ACC112 (cell line): ENCODE data around the gene MADD.
"Not testable (repeated sequence)": the region's sequence is repeated elsewhere in the genome, so short reads cannot be mapped to it uniquely, and the experiment has no call there.

Experiments used
- H2AFZ ChIP-seq: fragments of 200-600 bp; sonication (generic); one replicate; pipeline ENCODE4 v1.6.0; 2017; ENCODE audit warnings: antibody characterized with exemption, low read length; ENCODE audit not compliant: unreplicated experiment
- H3K27ac ChIP-seq: fragments of 200-600 bp; sonication (generic); 2 replicates; pipeline ENCODE4 v1.5.1; 2014; ENCODE audit warnings: low read depth, mild to moderate bottlenecking, antibody characterized with exemption, low read length, moderate library complexity
- H3K27me3 ChIP-seq: fragments of 200-600 bp; sonication (generic); 2 replicates; pipeline ENCODE4 v1.6.1; 2014; ENCODE audit warnings: mild to moderate bottlenecking, antibody characterized with exemption, low read length, moderate library complexity, mixed read lengths; ENCODE audit not compliant: insufficient read depth
- H3K36me3 ChIP-seq: fragments of 200-600 bp; sonication (generic); 2 replicates; pipeline ENCODE4 v1.6.1; 2016; ENCODE audit warnings: mild to moderate bottlenecking, antibody characterized with exemption, low read length, moderate library complexity, mixed read lengths; ENCODE audit not compliant: insufficient read depth
- H3K4me1 ChIP-seq: fragments of 200-600 bp; sonication (generic); one replicate; pipeline ENCODE4 v1.6.1; 2016; ENCODE audit warnings: low read length, mixed read lengths; ENCODE audit not compliant: insufficient read depth, unreplicated experiment, control insufficient read depth
- H3K4me3 ChIP-seq: fragments of 200-600 bp; sonication (generic); 2 replicates; pipeline ENCODE4 v1.5.1; 2014; ENCODE audit warnings: mild to moderate bottlenecking, low read depth, low read length
- H3K79me2 ChIP-seq: fragments of 200-600 bp; sonication (generic); one replicate; pipeline ENCODE4 v1.6.0; 2016; ENCODE audit warnings: low read length; ENCODE audit not compliant: control insufficient read depth, unreplicated experiment, insufficient read depth

The MADD gene

DNA sequence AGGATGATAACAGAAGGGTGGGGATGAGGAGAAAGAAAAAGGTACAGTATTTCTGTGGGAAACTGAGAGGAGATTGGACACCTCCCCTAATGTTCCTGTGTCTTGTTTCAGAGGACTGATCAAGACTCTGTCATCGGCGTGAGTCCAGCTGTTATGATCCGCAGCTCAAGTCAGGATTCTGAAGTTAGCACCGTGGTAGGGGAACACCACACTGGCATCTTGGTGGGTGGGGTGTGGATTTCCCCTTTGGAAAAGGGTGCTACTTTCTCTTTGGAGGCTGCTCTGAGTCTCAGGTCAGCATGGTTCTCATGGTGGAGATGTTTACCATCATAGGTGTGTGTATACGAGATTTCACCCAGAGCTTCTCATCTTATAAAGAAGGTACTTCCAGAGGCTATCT lies 25.5 kb downstream of the MADD start:
- no peaks in the 10 kb centered on the region for H3K79me2 ChIP-seq
- H2AFZ ChIP-seq: no peak overlapping the region
- H3K4me3 ChIP-seq: no peak overlapping the region
- H3K27ac ChIP-seq: no peak overlapping the region
- peaks cover 25% of the 10 kb centered on the region for H3K36me3 ChIP-seq
- H3K4me1 ChIP-seq: no peaks in the 10 kb centered on the region
- H3K27me3 ChIP-seq: no peaks in the 10 kb centered on the region

DNA sequence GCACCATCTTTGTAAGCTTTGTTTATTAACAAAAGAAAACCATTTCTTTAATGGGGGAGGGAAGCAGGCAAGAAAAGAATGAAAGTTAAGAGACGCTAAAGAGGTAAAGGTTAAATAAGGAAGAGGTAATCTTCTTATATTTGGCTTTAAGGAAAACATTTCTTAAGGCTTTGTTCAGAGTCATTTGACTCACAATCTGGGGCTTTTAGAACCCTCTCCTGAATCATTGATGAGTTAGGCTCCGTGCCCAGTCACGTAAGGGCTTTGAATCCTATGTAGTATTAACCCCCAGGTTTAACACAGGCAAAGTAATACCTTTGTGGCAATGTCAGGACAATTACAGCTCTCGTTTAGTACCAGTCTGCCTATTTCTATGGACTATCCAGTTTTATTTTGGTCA lies 26.1 kb downstream of the MADD start:
- Histone ChIP-seq H3K79me2 (no peaks in the 10 kb centered on the region), H3K27ac (no peak overlapping the region), H2AFZ (no peak overlapping the region), H3K4me3 (no peak overlapping the region), H3K36me3 (peaks cover 22% of the 10 kb centered on the region), H3K27me3 (no peaks in the 10 kb centered on the region), H3K4me1 (no peaks in the 10 kb centered on the region)

DNA sequence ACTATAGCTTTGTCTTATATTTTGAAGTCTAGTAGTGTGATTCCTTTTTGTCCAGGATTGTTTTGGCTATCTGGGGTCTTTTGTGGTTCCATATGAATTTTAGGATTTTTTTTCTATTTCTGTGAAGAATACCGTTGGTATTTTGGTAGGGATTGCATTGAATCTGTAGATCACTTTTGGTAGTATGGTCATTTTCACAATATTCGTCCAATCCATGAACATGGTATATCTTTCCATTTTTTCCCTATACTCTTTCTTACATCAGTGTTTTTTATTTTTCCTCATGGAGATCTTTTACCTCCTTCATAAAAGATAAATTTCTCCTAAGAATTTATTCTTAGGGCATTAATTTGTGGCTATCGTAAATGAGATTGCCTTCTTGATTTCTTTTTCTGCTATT lies 29.1 kb downstream of the MADD start:
- H3K79me2 ChIP-seq: no peaks in the 10 kb centered on the region
- no peak overlapping the region for H3K4me3 ChIP-seq
- peaks cover 36% of the 10 kb centered on the region for H3K36me3 ChIP-seq
- no peaks in the 10 kb centered on the region for H3K4me1 ChIP-seq
- no peaks in the 10 kb centered on the region for H3K27me3 ChIP-seq
- no peak overlapping the region for H3K27ac ChIP-seq
- no peak overlapping the region for H2AFZ ChIP-seq

DNA sequence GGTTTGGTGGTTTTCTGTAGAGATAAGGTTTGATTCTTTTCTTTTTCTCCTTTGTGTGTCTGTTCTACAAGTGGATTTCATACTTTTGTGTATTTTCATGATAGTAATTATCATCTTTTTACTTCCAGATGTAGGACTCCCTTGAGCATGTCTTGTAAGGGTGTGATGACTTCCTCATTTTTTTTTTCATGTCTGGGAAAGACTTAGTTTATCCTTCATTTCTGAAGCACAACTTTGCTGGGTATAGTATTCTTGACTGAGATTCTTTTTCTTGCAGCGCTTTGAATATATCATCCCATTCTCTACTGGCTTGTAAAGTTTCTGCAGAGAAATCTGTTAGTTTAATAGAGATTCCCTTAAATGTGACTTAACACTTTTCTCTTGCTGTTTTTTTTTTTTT lies 32.9 kb downstream of the MADD start:
- no peak overlapping the region for H3K27ac ChIP-seq
- H3K27me3 ChIP-seq: no peaks in the 10 kb centered on the region
- H3K4me1 ChIP-seq: peaks cover 12% of the 10 kb centered on the region
- H3K4me3 ChIP-seq: no peak overlapping the region
- peaks cover 42% of the 10 kb centered on the region for H3K36me3 ChIP-seq
- H3K79me2 ChIP-seq: no peaks in the 10 kb centered on the region
- H2AFZ ChIP-seq: no peak overlapping the region

DNA sequence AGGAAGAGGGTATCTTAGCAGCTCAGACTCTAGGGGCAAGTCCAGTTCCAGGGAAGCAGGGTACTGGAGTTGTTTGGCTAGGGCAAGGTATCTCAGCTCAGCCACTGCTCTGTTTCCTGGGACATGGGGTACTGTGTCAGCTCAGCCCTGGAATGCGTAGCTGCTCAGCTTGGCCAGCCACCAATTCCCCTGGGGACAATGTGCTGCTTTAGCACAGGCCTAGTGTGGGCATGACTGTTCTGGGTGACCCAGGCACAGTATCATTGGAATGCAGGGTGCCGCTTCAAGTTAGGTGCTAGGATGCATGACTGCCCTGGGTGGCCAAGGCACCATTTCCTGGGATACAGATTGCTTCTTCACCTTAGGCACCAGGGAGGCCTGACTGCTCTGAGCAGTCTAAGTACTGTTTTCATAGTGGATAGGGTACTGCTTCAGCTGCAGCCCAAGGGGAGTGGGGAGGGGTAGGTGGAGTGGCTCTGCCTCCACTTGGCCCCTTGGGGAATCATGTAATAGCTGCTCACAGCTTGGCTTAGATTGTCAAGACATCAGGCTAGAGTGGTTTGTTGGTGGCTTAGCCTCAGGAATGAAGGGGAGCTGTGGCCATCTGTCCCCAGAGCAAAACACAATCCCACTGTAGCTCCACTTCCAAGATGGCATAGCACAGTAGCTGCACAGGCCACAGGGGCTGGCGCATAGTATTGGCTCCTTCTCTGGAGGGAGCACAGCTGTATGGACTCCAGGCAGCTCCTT lies 36.0 kb downstream of the MADD start:
- Histone ChIP-seq H3K27me3 (no peaks in the 10 kb centered on the region), H3K4me1 (peaks cover 12% of the 10 kb centered on the region), H3K36me3 (peaks cover 34% of the 10 kb centered on the region), H3K79me2 (no peaks in the 10 kb centered on the region), H3K27ac (no peak overlapping the region), H3K4me3 (no peak overlapping the region), H2AFZ (no peak overlapping the region)

DNA sequence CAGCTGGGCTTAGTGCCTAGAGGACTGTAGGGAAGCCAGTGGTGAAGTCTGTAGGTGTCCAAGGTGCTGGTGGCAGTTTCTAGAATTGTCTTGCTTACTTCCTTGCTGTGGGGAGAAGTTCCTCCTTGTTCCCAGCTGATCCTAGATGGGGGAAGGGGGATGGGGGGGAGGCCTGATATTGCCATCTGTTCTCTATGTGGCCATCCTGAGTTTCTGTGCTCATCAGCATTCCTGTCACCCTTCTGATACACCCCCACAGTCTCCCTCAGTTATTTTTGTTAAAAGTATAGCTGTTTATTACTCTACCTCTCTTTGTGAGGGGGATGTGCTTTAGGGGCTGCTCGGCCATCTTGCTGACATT lies 36.5 kb downstream of the MADD start:
- H3K4me1 ChIP-seq: peaks cover 12% of the 10 kb centered on the region
- peaks cover 31% of the 10 kb centered on the region for H3K36me3 ChIP-seq
- H2AFZ ChIP-seq: no peak overlapping the region
- no peaks in the 10 kb centered on the region for H3K79me2 ChIP-seq
- H3K27me3 ChIP-seq: no peaks in the 10 kb centered on the region
- no peak overlapping the region for H3K4me3 ChIP-seq
- no peak overlapping the region for H3K27ac ChIP-seq

DNA sequence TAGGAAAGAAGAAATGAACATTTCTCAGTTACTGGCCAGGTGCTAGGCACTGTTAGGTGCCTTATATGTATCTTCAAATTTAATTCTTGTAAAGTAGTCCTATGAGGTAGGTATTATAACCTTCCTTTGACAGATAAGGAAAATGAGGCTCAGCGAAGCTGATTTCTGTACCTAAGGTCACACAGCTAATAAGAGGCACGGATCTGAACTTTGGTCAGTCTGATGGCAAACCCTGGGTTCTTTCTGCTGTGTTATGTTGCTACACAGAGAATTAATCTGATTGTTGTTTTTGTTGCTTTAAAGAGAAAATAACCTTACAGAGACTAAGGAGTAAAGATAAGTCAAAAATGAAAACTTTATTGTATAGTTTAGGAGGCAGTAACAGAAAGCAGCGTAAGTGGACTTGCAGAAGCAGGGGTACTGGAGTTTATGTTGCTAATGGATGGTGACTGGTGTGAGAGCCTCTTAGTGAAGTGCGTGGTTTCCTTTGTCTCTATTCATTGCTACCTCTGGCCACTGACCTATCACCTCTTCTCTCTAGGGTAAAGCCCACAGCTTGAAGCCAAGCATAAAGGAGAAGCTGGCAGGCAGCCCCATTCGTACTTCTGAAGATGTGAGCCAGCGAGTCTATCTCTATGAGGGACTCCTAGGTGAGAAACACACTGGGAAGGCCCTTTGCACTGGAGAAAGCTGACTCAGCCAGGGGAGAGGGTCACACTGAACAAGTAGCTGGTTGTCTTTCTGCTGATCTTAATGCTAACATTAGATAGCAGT lies 38.3 kb downstream of the MADD start:
- Histone ChIP-seq H3K27ac (no peak overlapping the region), H3K4me1 (peaks cover 12% of the 10 kb centered on the region), H3K36me3 (peaks cover 22% of the 10 kb centered on the region), H3K4me3 (no peak overlapping the region), H3K79me2 (no peaks in the 10 kb centered on the region), H2AFZ (no peak overlapping the region), H3K27me3 (no peaks in the 10 kb centered on the region)

DNA sequence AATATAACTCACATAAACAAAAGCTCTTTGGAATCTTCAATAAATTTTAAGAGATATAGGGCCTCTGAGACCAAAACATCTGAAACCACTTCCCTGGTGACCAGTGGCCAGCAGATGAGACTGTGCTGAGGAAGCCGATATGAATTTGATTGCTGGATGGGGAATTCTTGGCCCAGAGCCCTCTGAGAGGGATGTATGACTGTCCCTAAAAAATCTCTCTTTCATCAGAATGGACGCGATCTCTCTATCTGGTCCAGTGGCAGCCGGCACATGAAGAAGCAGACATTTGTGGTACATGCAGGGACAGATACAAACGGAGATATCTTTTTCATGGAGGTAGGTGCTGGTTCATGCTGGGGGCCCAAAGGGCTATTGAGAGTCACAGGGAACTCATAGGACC lies 45.1 kb downstream of the MADD start:
- no peak overlapping the region for H3K4me3 ChIP-seq
- no peak overlapping the region for H3K27ac ChIP-seq
- H3K4me1 ChIP-seq: no peaks in the 10 kb centered on the region
- H3K27me3 ChIP-seq: no peaks in the 10 kb centered on the region
- no peaks in the 10 kb centered on the region for H3K79me2 ChIP-seq
- no peak overlapping the region for H2AFZ ChIP-seq
- H3K36me3 ChIP-seq: peaks cover 3% of the 10 kb centered on the region

DNA sequence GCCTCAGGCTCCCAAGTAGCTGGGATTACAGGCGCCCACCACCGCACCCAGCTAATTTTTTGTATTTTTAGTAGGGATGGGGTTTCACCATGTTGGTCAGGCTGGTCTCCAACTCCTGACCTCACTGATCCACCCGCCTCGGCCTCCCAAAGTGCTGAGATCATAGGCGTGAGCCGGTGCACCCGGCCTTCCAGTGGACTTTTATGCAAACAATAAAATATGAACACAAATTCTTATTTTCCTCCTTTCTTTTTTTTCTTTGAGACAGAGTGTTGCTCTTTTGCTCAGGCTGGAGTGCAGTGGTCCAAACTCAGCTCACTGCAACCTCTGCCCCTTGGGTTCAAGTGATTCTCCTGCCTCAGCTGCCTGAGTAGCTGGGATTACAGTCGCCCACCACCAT lies 46.6 kb downstream of the MADD start:
- H3K27me3 ChIP-seq, H2AFZ ChIP-seq, H3K36me3 ChIP-seq, H3K4me3 ChIP-seq, H3K79me2 ChIP-seq, H3K4me1 ChIP-seq, H3K27ac ChIP-seq: not testable (repeated sequence)

DNA sequence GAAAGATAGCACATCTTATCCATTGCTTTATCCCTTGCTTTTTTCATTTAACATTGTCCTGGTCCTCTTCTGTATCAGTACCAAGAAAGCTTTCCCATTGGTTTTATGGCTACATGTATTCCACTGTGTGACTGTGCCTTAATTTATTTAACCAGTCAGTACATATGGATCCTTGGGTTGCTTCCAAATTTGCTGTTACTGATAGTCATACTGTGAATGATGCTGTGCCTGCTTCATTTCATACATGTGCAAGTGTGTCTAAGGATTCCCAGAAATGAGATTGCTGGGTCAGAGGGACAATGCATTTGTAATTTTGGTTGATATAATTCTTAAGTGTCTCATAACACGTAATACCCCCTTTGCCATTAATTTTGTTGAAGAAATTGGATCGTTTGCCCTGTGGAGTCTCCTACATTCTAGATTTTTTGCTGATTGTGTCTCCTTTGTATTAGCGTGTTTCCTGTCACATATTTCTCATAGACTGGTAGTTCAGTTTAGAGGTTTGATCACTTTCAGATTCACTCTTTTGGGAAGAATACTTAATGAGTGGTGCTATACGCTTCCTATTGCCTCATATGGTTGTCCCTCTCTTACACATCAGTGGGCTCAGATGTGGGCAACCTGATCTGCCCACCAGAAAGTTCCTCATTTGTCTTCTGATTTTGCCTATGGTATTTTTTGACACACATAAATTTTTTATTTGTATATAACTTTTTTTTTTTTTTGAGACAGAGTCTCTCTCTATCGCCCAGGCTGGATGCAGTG lies 47.3 kb downstream of the MADD start:
- Histone ChIP-seq H3K36me3 (peaks cover 7% of the 10 kb centered on the region), H2AFZ (no peak overlapping the region)

More for the DNA sequence above, 47.3 kb downstream of the MADD start:
- no peak overlapping the region for H3K27ac ChIP-seq
- no peaks in the 10 kb centered on the region for H3K4me1 ChIP-seq
- H3K4me3 ChIP-seq: no peak overlapping the region
- H3K27me3 ChIP-seq: no peaks in the 10 kb centered on the region
- no peaks in the 10 kb centered on the region for H3K79me2 ChIP-seq
